Stimulated activated CD8-positive, alpha-beta memory T cell treated with anti-CD3 and anti-CD28 coated beads, Interleukin-12 subunit alpha, Interleukin-12 subunit beta, amount 100 ng/mL, for 4 hours (primary cell): ENCODE results near the gene CNTN2.

ENCODE experiments used
- DNase-seq: peaks from one replicate; pipeline ENCODE4 v3.0.0-alpha.2; 2020; ENCODE audit warnings: low read depth

Gene CNTN2

GRCh38 chr1:205042911-205043806, at the start of gene CNTN2:
CNTN2 (plus strand) TSS chr1:205043212; CDS start chr1:205053186, 9,974 bp downstream.
- no peak for DNase-seq

GRCh38 chr1:204994086-204994862, 48.7 kb upstream of the CNTN2 start:
- DNase-seq = no peak

- no peak for DNase-seq
Measured at GRCh38 chr1:204996981-204997380, 46.0 kb upstream of the CNTN2 start.

- no peak for DNase-seq
Measured at GRCh38 chr1:204997591-204998355, 45.2 kb upstream of the CNTN2 start.

GRCh38 chr1:205001162-205001561, 41.9 kb upstream of the CNTN2 start:
- no peak for DNase-seq

GRCh38 chr1:205002705-205003104, 40.3 kb upstream of the CNTN2 start:
- no peak for DNase-seq

GRCh38 chr1:205003358-205004131, 39.5 kb upstream of the CNTN2 start:
- no peak for DNase-seq

GRCh38 chr1:205004351-205004750, 38.7 kb upstream of the CNTN2 start:
- no peak for DNase-seq

- DNase-seq = no peak
Measured at GRCh38 chr1:205008896-205009295, 34.1 kb upstream of the CNTN2 start.

GRCh38 chr1:205009670-205010069, 33.3 kb upstream of the CNTN2 start:
- DNase-seq = no peak

- DNase-seq = no peak
Measured at GRCh38 chr1:205012391-205013140, 30.4 kb upstream of the CNTN2 start.

GRCh38 chr1:205013683-205014367, 29.2 kb upstream of the CNTN2 start:
- no peak for DNase-seq

- DNase-seq = no peak
Measured at GRCh38 chr1:205014783-205015182, 28.2 kb upstream of the CNTN2 start.

- no peak for DNase-seq
Measured at GRCh38 chr1:205015241-205015640, 27.8 kb upstream of the CNTN2 start.

GRCh38 chr1:205016075-205016474, 26.9 kb upstream of the CNTN2 start:
- DNase-seq = no peak

- no peak for DNase-seq
Measured at GRCh38 chr1:205016584-205016983, 26.4 kb upstream of the CNTN2 start.

- no peak for DNase-seq
Measured at GRCh38 chr1:205017001-205017400, 26.0 kb upstream of the CNTN2 start.

- DNase-seq = no peak
Measured at GRCh38 chr1:205017766-205018165, 25.2 kb upstream of the CNTN2 start.

GRCh38 chr1:205018381-205018780, 24.6 kb upstream of the CNTN2 start:
- DNase-seq = no peak

GRCh38 chr1:205020466-205020865, 22.5 kb upstream of the CNTN2 start:
- no peak for DNase-seq
